Neural cell (in vitro differentiated cells): ENCODE data around the gene CCDC30. TPM values are rescaled to one million over a fixed set of nuclear protein-coding genes. Genes with fewer than 3 reads are reported as not detected.

ENCODE experiments used
- H2AFZ ChIP-seq: fragments of 200-600, 300-800 bp; sonication (generic), shearing (Covaris generic); 2 replicates; pipeline ENCODE4 v1.6.0; 2014; ENCODE audit warnings: low read depth, mild to moderate bottlenecking, antibody characterized with exemption, low read length, moderate library complexity
- H3F3A ChIP-seq: fragments of 200-600 bp; shearing (Covaris generic); 2 replicates; pipeline ENCODE4 v1.6.1; 2016; ENCODE audit warnings: mild to moderate bottlenecking, moderate library complexity, mixed read lengths, antibody characterized with exemption, low read length; ENCODE audit not compliant: insufficient read depth, poor library complexity, severe bottlenecking
- H3K27ac ChIP-seq: fragments of 200-600, 300-800 bp; sonication (generic), shearing (Covaris generic); 2 replicates; pipeline ENCODE4 v1.5.1; 2014; ENCODE audit warnings: mild to moderate bottlenecking, low read length, moderate library complexity
- H3K27me3 ChIP-seq: fragments of 300-800, 200-600 bp; sonication (generic), shearing (Covaris generic); 2 replicates; pipeline ENCODE4 v1.6.0; 2014; ENCODE audit warnings: mild to moderate bottlenecking, low read depth, low read length, moderate library complexity; ENCODE audit not compliant: insufficient read depth
- H3K36me3 ChIP-seq: fragments of 300-800, 200-600 bp; sonication (generic), shearing (Covaris generic); 2 replicates; pipeline ENCODE4 v1.5.1; 2014; ENCODE audit warnings: mild to moderate bottlenecking, antibody characterized with exemption, low read length, moderate library complexity; ENCODE audit not compliant: insufficient read depth
- H3K4me2 ChIP-seq: fragments of 300-800, 200-600 bp; sonication (generic), shearing (Covaris generic); 2 replicates; pipeline ENCODE4 v1.6.0; 2014; ENCODE audit warnings: mild to moderate bottlenecking, low read length
- H3K4me3 ChIP-seq: fragments of 300-800, 200-600 bp; sonication (generic), shearing (Covaris generic); 2 replicates; pipeline ENCODE4 v1.5.1; 2014; ENCODE audit warnings: mild to moderate bottlenecking, low read length, moderate library complexity
- H3K79me2 ChIP-seq: fragments of 200-600 bp; shearing (Covaris generic); replicated peaks from 2 replicates; pipeline ENCODE4 v1.6.0; 2014; ENCODE audit warnings: mild to moderate bottlenecking, low read length, moderate library complexity; ENCODE audit not compliant: insufficient read depth
- H3K9ac ChIP-seq: fragments of 300-800, 200-600 bp; sonication (generic), shearing (Covaris generic); 2 replicates; pipeline ENCODE4 v1.6.1; 2016; ENCODE audit warnings: mild to moderate bottlenecking, low read length, mixed read lengths
- H3K9me2 ChIP-seq: fragments of 200-600 bp; shearing (Covaris generic); 2 replicates; pipeline ENCODE4 v1.6.1; 2016; ENCODE audit warnings: mild to moderate bottlenecking, low read length, mixed read lengths; ENCODE audit not compliant: insufficient read depth
- H3K9me3 ChIP-seq: fragments of 200-600, 300-800 bp; sonication (generic), shearing (Covaris generic); 2 replicates; pipeline ENCODE4 v1.6.1; 2016; ENCODE audit warnings: mild to moderate bottlenecking, mixed run types, low read length, moderate library complexity, mixed read lengths
- H4K20me1 ChIP-seq: fragments of 200-600 bp; shearing (Covaris generic); 2 replicates; pipeline ENCODE4 v1.6.1; 2016; ENCODE audit warnings: mild to moderate bottlenecking, mixed run types; ENCODE audit not compliant: insufficient read depth
- CTCF ChIP-seq: fragments of 450-650 bp; IDR thresholded peaks from 2 replicates; pipeline ENCODE4 v1.5.1; 2014; ENCODE audit warnings: antibody characterized with exemption, mild to moderate bottlenecking, moderate library complexity; ENCODE audit not compliant: poor library complexity, severe bottlenecking
- EP300 ChIP-seq: fragments of 450-650 bp; conservative IDR thresholded peaks from 2 replicates; pipeline ENCODE4 v1.6.1; 2014; ENCODE audit warnings: antibody characterized with exemption, mild to moderate bottlenecking, moderate library complexity; ENCODE audit not compliant: poor library complexity, severe bottlenecking
- EZH2 ChIP-seq: fragments of 200-600, 300-800 bp; shearing (Covaris generic), sonication (generic); IDR thresholded peaks from 2 replicates; pipeline ENCODE4 v1.6.1; 2014; ENCODE audit warnings: antibody characterized with exemption, low read length, borderline replicate concordance, mild to moderate bottlenecking; ENCODE audit not compliant: insufficient read depth, poor library complexity, severe bottlenecking
- MXI1 ChIP-seq: fragments of 450-650 bp; conservative IDR thresholded peaks from 2 replicates; pipeline ENCODE4 v1.6.1; 2014; ENCODE audit warnings: antibody characterized with exemption, mild to moderate bottlenecking; ENCODE audit not compliant: poor library complexity, severe bottlenecking
- POLR2AphosphoS5 ChIP-seq: IDR thresholded peaks from 2 replicates; pipeline ENCODE4 v1.6.1; 2012
- RAD21 ChIP-seq: fragments of 450-650 bp; conservative IDR thresholded peaks from 2 replicates; pipeline ENCODE4 v1.6.1; 2014; ENCODE audit warnings: antibody characterized with exemption, mild to moderate bottlenecking, moderate library complexity
- REST ChIP-seq: IDR thresholded peaks from 2 replicates; pipeline ENCODE4 v1.6.1; 2012; ENCODE audit warnings: borderline replicate concordance
- SMC3 ChIP-seq: fragments of 450-650 bp; conservative IDR thresholded peaks from 2 replicates; pipeline ENCODE4 v1.6.1; 2014; ENCODE audit warnings: antibody characterized with exemption, mild to moderate bottlenecking, moderate library complexity; ENCODE audit not compliant: poor library complexity
- TAF1 ChIP-seq: IDR thresholded peaks from 2 replicates; pipeline ENCODE4 v1.6.1; 2012; ENCODE audit warnings: low read depth
- polyA plus RNA-seq: library from polyadenylated mRNA; depleted of rRNA; stranded (reverse); fragments of >200 nt; gene quantifications from 2 replicates; pipeline ENCODE4 v1.2.3, GENCODE V29; 2014

The CCDC30 gene
- polyA plus RNA-seq, 1 donor from 2014 or later, result 13.2 TPM

- no peaks in the 10 kb centered on the region for H4K20me1 ChIP-seq
- peaks cover 4% of the 10 kb centered on the region for H3K36me3 ChIP-seq
- no peak overlapping the region for H3K27ac ChIP-seq
- no peaks in the 10 kb centered on the region for H3K27me3 ChIP-seq
- no peaks in the 10 kb centered on the region for H3F3A ChIP-seq
- H3K79me2 ChIP-seq, result no peaks in the 10 kb centered on the region
- H3K4me2 ChIP-seq, result no peak overlapping the region
- H3K9me2 ChIP-seq, result no peaks in the 10 kb centered on the region
- no peak overlapping the region for H3K9ac ChIP-seq
- H3K4me3 ChIP-seq, result no peak overlapping the region
- H3K9me3 ChIP-seq, result no peaks in the 10 kb centered on the region
- TF ChIP-seq EZH2 (no peak), SMC3 (no peak), MXI1 (no peak), EP300 (no peak), TAF1 (no peak), CTCF (no peak)
- no peak overlapping the region for H2AFZ ChIP-seq
These were observed 206.8 kb downstream of the CCDC30 start for GRCh38 chr1:42669936-42670335.

GRCh38 chr1:42670425-42670824 is 207.3 kb downstream of the CCDC30 start:
- no peaks in the 10 kb centered on the region for H3K27me3 ChIP-seq
- peaks cover 4% of the 10 kb centered on the region for H3K36me3 ChIP-seq
- H3K9me2 ChIP-seq, result no peaks in the 10 kb centered on the region
- no peak overlapping the region for H3K27ac ChIP-seq
- H3K9ac ChIP-seq, result no peak overlapping the region
- H3F3A ChIP-seq, result no peaks in the 10 kb centered on the region
- no peak overlapping the region for H3K4me3 ChIP-seq
- H3K4me2 ChIP-seq, result no peak overlapping the region
- TF ChIP-seq POLR2AphosphoS5, result no peak
- TF ChIP-seq EP300, result no peak
- TF ChIP-seq SMC3, result no peak
- TF ChIP-seq MXI1, result no peak
- TF ChIP-seq TAF1, result no peak
- TF ChIP-seq CTCF, result no peak
- no peak for TF ChIP-seq REST
- no peak for TF ChIP-seq EZH2
- no peak for TF ChIP-seq RAD21
- no peaks in the 10 kb centered on the region for H4K20me1 ChIP-seq
- no peak overlapping the region for H2AFZ ChIP-seq
- H3K9me3 ChIP-seq, result no peaks in the 10 kb centered on the region
- no peaks in the 10 kb centered on the region for H3K79me2 ChIP-seq
